NOMO-1 treated with dmso at 0.1 percent for 144 hours (cell line): ENCODE data around the gene KCNJ11.

Experiments used
- DNase-seq: peaks from one replicate; lab custom pipeline; 2025; ENCODE audit not compliant: unreplicated experiment; lab: John Stamatoyannopoulos, UW

KCNJ11 gene

GRCh38 chr11:17369094-17369493 lies 19.4 kb downstream of the KCNJ11 start:
- no peak for DNase-seq

- no peak for DNase-seq
Measured at GRCh38 chr11:17368551-17368950, 19.9 kb downstream of the KCNJ11 start.

DNA sequence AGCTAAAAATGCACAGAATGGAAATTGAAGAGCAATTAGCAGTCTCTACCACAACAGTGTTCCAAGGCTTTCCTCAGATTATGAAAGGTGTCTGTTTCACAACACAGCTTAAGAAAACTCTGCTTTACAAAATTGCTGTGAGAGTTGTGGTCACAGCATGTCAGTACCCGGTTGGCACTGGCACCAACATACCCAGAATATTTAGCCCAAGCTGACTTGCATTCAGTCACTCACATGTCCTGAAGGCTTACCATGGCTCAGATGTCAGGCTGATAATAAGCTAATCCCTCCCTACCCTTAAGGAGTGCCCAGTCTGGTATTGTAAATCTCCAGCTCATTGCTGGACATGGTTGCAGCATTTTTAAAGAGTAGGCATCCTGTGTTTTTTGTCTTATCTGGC lies 22.0 kb downstream of the KCNJ11 start:
- DNase-seq: no peak

GRCh38 chr11:17354601-17354991 lies 33.9 kb downstream of the KCNJ11 start:
- peak; percentile 69 for DNase-seq

GRCh38 chr11:17353821-17354600 lies 34.4 kb downstream of the KCNJ11 start:
- DNase-seq: no peak

GRCh38 chr11:17352950-17353820 lies 35.3 kb downstream of the KCNJ11 start:
- DNase-seq: peak; percentile 41

DNA sequence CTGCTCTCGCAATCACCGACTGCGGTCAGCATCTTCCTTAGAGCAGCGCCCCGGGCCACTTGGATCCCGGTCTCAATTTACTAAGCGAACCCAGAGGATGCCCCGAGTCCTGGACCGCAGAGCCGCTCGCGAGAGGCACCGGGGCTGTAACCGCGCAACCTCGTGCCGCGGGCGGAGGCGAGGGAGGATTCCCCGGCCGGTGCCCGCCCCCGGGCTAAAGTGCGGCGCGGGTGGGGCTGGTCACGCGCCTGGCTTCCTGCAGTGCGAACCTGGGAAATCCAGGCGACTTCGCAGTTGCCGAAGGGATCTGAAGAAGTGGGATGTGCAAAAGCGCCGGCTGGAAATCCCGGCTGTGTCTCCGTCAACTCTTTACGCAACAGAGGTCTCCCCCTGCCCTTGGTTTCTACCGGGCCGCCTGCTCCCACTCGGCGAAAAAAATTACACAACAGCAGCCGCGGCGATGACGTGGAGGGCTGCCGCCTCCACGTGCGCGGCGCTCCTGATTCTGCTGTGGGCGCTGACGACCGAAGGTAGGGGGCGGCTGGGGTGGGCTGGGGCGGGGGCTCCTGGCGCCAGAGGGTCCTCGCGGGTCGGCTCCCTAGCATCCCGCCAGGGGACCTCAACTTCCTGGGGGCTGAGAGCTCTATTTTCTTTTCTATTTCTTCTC lies 36.8 kb downstream of the KCNJ11 start, which contains the start of gene NCR3LG1:
Gene NCR3LG1, plus strand, starts transcription at position 291 of the 667 bp plus-strand sequence. Its CDS starts 170 bp downstream, at position 461.
- DNase-seq: peak; percentile 61

DNA sequence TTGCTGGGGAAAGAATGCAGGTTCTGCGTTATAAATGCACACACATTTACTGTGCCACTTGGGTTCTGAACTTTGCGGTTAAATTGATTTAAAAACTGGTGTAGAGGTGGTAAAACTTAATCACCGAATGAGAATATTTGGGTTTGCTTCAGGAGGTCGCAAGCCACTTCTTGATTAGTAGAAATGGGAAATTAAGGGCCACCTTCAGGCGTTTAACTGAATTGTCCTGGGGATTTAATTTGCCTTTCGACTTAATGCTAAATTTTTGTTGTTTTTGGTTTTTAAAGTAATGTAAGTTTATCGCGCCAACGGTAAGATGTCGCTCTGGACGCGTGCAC lies 37.3 kb downstream of the KCNJ11 start:
- no peak for DNase-seq

GRCh38 chr11:17350455-17351171 lies 37.8 kb downstream of the KCNJ11 start:
- no peak for DNase-seq

DNA sequence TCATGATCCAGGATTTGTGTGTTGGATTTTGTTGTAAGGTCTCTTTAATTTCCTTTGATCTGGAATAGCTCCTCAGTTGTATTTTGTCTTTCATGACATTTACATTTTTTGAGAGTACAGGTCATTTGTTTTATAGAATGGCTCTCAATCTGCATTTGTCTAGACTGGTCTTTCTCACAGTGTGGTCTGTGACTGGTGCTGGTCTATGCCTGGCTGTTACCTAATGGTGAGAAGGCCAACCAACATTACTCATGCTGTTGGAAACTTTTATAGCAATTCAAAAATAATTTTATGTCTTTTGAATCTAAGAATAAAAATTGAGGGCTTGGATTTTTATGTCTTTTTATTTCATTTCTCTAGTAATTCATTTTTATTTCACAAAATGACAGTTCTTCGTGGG lies 40.8 kb downstream of the KCNJ11 start:
- no peak for DNase-seq

DNA sequence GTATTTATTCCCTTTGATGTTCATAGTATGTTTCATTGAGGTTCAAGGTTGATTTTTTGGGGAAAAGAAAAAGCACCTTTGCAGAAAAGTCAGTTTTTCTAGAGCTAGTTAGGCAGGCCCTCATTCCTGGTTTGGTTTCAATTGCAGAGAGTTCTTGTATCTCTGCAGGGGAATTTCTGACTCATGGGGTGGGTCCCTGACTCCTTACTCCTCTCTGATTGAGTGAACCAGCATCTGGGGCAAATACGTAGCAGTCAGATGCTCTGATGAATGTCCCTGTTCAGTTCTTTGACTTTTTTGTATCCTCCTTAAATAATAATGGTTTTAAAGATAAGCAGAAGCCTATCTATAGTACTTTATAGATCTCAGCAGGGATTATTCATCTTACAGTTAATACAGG lies 44.6 kb downstream of the KCNJ11 start:
- no peak for DNase-seq

DNA sequence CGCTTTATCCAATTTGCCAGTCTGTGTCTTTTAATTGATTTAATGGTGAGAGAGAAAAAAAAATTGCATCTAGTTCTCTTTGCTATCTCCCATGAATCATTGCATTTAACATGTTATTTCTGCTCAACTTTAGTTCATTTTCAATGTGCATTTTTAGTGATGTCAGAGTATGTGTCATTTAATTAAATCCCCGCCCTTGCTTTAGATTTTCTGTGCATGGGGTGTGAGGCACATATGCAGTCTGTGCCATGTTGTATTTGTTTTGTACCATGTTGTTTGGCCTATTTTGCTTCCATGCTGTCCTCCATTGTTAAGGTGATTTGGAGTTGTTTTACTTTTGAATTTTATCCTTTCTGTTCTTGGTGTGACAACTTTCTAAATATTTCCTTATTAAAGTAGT lies 45.2 kb downstream of the KCNJ11 start:
- DNase-seq: no peak
